GM18508 (cell line): ENCODE results near the gene NTF3.

Source experiments
- ATAC-seq: cut with Tn5 transposase; IDR thresholded peaks from one replicate; pipeline ENCODE4 v1.9.1; 2021; ENCODE audit warnings: moderate number of reproducible peaks; ENCODE audit not compliant: insufficient read depth, unreplicated experiment

Gene NTF3

GRCh38 chr12:5430641-5431603 is 986 bp upstream of the NTF3 start:
- ATAC-seq = no peak

DNA sequence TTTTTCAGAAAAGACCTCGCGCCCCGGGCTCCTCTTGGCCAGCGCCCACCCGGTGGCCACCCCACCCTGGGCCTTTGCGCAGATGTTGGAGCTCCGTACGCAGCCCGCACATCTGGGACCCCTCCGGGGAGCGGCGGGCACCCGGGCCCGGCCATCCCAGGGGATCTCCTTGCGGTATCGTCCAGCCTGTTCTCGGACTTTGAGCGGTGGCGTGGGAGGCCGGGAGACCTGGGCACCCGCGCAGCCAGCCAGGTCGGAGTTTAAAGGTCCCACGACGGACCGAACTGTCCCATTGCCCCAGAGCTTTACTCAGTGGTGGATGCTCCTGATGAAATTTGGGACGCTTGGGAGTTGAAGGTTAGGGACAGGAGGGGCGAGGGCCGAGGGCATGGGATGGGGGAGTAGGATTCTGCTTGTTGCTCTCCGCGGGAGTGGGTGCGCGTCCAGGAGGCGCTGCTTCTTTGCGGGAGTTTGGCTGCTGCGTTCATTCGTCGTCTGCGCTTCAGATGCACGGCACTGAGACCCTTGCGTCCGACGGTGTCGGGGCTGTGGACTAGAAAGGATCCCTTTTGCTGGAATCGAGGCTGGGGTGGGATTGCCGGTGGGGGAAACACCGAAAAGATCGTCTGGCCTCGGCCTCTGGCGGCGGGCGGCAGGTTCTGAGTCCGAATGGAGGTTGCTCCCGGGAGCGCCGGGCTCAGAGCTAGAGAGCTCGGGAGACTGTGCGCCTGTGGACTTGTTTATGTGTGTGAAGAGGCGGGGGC is 1.4 kb downstream of the NTF3 start:
- no peak for ATAC-seq

DNA sequence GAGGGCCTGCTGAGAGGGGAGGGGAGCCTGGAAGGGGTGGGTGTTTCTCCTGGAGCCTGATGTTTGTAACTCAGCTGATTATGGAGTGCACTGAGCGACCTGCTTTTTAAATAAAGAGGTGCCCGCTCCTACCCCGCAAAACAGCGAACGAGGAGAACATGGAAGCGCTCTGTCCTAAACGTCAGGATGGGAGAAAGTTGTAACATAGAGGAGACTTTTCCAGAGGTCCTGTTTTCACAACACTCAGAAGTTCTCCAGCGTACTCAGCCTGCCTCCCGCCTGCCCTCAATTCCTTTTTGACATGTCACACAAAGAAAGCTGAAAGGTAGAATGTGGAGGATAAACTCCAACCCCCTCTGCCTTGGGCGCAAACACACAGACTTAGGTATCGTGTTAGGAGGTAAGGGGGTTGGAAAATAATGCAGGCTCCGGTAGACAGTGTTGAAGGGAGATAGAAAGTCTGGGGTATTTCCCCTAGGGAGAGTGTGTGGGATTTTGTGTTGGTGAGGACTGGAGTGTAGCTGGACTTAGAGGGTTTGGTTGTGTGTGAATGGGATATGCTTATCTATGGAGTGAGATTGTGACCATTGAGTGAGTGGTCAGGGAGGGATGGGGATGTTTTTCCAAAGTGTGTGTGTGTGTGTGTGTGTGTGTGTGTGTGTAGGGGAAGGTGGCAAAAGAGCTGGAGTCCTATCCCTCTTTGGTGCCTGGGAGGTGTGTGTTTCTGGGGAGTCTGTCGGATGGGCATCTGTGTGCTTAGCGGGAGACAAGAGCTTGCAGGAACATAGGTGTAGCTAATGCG is 2.1 kb downstream of the NTF3 start:
- ATAC-seq = no peak

DNA sequence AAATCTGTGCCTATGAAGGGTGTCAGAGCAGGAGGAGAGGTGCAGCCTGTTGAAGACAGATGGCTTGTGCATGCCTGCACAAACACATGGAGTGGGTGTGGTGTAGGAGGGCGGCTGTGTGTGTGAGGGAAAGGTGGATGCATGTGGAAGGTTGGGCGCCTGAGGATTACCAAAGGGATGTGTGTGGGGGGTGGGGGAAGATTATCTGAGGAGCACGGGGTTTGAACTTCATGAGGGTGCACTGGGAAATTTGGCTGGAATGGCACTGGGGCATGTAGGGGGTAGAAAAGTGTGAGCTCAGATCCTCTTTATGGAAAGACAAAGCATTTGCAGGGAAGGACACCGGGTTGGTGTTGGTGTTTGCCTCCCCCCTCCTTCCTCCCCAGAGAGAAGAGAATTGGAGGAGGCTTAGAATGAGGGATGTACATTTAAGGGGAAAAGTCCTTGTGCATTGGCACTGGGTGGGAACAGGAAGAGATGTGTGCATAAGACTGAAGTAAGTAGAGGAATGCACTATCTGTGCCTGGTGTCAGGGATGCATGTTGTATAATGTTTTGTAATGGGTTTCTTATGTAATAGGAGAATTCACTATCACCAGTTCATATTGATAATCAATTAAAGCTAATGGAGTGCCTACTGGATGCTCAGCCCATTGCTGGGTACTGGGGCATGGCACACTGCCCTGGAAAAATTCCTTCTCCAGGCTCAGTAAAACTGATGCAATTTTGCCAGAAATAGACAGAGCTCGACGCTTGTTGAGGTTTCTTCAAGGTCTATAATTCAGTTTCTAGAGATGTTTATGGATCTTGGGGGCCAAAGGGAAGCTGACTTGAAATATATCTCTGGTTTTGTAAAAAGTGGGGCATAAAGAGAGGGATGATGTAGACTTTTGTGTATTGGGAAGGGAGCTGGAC is 3.0 kb downstream of the NTF3 start:
- ATAC-seq = no peak

- no peak for ATAC-seq
These were observed 5.3 kb downstream of the NTF3 start for GRCh38 chr12:5437182-5437583.

DNA sequence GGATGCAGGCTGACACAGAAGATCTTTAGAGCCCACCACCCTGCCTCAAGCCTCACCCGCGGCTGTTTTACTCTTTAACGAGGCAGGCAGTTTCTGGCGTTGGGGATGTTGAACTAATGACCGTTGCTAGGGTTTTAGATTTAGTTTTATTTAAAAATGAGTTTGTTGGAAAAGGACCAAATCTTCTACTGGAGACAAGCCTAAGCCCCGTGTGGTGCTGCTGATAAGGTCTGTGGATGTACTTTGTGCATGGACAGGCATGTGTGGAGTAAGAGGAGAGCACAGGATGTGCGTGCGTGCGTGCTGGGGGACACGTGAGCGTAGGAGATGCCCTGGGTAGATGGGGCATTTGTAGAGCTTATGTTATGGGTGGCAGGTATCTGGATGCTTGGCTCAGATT is 5.7 kb downstream of the NTF3 start:
- ATAC-seq = no peak

DNA sequence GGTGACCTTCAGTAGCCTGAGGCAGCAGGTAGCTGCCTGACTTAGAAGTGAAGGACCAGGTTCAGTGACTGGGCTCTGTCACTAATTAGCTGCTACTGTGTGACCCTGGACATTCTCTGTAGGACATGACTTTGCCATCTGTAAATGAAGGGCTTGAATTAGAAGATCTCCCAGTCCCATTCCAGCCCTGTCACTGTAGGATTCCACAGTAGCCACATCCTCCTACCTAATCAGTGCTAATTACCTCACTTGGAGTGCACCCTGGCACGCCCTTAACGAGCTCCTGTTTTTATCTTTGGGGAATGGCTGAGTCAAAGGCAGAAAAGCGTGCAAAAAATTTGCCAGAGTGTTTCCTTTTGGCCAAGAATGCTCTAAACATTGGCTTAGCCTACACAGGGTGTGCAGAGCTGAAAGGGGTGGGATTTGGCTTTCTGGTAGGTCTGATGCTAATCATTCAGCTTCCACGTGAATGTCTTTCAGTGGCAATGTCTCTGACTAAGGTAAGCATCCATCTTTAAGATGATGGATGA is 6.8 kb downstream of the NTF3 start:
- no peak for ATAC-seq

DNA sequence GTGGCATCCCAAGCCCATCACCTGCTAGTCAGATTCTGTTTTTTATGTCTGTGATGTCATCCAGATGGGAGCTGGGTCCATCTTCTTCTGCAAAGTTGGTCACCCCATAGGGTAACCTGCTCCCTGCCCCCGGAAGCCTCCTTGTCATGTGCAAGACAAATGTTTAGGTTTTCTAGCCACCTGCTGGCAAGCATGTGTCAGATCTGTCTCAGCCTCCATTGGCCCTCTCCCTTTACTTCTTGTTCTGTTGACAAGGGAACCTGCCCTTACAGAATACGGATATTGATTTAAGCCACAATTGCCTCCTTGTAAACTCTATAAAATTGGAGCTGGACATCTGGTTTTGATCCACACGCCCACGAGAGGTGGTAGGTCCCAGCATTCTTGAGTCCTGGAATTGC is 7.5 kb downstream of the NTF3 start:
- no peak for ATAC-seq

GRCh38 chr12:5439788-5440300 is 7.9 kb downstream of the NTF3 start:
- ATAC-seq = no peak

- ATAC-seq = no peak
These were observed 9.1 kb downstream of the NTF3 start for GRCh38 chr12:5440978-5441377.

DNA sequence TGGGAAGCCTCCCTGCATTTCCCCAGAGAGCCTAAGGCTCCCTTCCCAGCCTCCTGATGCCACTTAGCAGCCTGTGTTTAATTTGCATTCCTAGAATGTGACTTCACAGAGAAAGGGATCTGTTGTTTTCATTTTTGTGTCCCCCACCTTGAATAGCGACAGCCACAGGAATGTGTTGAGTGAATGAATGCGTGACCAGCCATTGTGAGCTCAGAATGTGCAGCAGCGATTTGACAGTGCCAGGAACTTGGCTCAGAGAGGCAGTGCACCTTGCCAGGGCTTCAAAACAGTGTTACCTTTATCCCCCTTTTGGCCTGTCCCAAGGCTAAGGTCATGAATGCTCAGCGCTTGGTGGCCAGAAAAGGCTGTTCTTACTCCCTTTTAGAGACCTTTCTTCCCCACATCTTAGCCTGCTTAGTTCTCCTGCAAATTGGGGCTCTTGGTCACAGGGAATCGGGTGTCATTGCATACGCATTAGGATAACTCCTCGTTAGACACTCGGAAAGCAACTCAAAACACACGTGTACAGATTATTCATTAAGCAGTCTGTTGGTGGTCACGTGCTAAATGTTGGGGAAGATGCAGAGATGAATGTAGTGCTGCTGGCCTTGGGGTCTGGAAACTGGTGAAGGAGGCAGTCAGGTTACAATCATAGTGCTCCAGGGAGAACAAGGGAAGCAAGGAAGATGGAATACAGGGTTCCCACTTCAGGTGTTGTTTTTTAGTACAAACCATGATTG is 9.8 kb downstream of the NTF3 start:
- ATAC-seq = no peak

DNA sequence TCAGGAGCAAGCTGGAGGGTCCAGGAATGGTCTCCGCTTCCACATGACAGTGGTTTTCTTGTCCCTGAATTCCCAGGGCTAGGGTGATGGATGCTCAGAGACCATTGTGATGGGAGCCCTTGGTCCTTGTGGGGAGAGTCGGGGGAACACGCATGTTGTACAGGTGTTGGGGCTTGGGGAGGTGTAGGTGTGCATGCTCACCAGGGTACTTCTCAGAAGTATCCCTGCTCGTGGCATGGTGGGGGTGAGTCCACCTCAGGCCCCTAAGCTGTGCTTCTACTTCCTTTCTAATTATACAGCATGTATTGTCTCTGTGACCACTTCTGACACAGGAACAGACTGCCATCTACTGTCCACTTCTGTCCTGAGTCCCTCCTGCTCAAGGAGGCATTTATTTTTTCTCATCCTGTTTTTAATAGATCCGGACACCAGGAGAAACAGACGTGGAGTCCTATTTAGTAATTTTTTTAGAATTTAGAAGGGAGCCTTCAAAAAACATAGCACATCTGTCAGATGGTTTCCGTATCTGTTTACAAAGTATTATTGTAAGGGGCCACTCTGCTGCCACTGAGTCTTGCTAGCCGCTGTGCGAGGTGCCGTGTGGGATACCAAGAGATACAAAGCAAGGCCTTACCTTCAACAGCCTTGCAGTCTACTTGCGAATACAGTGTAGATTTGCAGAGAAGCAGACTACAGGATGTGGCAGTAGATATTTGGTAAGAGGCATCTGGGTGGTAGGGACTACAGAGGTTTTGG is 10.5 kb downstream of the NTF3 start:
- ATAC-seq = no peak

GRCh38 chr12:5444520-5444919 is 12.6 kb downstream of the NTF3 start:
- no peak for ATAC-seq

DNA sequence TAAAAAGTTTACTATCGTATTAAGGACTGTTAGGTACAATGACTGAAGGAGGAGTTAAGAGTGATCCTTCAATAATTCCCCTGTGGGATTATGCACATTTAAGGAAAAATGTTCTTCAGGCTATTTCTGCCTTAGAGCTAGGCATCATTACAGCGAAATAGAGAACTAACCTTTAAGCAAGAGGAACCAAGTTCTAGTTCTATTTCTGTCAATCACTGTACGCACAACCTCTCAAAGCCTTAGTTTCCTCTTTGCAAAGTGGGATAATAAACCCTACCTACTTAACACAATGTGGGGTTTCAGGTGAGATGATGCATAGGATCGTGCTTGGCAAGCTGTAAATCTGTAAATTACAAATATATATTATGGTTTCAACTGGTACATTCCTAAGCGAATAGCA is 15.4 kb downstream of the NTF3 start:
- ATAC-seq = no peak

- ATAC-seq = no peak
These were observed 19.3 kb downstream of the NTF3 start for GRCh38 chr12:5451251-5451650.

- ATAC-seq = no peak
These were observed 20.7 kb downstream of the NTF3 start for GRCh38 chr12:5452569-5452968.

DNA sequence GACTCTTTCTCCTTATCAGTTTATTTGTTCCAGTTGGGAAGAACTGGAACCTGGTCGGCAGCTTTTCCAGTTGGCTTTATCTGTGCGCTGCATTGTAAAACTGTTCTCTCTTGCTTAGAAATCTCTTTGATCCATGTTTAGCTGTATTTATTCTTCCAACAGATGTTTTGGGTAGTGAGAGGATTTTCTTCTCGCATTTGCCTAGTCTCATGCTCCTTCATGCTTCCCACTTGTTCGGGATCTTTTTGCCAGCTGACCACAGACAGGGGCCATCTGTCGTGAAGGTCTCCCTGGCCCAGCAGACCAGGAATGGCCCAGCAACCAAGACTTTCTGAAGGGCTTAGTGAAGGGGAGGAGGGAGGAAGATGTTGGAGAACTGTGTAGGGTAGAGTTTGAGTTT is 21.6 kb downstream of the NTF3 start:
- no peak for ATAC-seq

DNA sequence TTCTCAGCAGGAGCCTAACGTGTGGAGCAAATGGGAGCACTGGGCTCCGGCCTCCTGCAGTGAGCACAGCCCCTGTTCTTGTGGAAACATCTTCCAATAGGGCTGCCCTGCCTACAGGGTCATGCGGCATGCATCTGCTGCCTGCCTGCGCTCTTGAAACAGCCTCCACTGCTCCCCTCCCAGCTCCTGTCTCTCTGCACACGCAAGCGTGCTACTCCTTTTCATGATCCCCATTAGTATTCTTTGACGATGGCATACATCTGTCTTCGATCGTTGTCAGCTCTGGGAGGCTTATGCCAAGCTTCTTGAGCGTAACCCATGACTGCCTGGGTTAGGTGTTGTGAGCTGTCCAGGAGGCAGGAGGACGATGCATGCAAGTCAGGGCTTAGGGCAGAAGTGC is 23.1 kb downstream of the NTF3 start:
- no peak for ATAC-seq
